Astrocyte (in vitro differentiated cells and primary cell): Measurements from ENCODE around the gene CCDC69. TPM values are rescaled to one million over a fixed set of nuclear protein-coding genes. Genes with fewer than 3 reads are reported as not detected.
"Not testable (repeated sequence)": the region's sequence is repeated elsewhere in the genome, so short reads cannot be mapped to it uniquely, and the experiment has no call there.

Experiments
- DNase-seq: peaks from one replicate; pipeline ENCODE4 v3.0.0-alpha.2; 2010; ENCODE audit warnings: low read depth
- FAIRE-seq: peaks from 2 replicates; lab custom pipeline; 2011; peaks lifted over from hg19 to GRCh38; lab: Jason Lieb, UNC
- H2AFZ ChIP-seq: 2 replicates; pipeline ENCODE4 v1.6.0; 2012; ENCODE audit warnings: low read depth, low read length, inconsistent platforms
- H3K27ac ChIP-seq: 2 replicates; pipeline ENCODE4 v1.5.1; 2011; ENCODE audit warnings: low read depth, low read length, inconsistent platforms
- H3K27me3 ChIP-seq: 2 replicates; pipeline ENCODE4 v1.6.0; 2011; ENCODE audit warnings: low read length, inconsistent platforms; ENCODE audit not compliant: insufficient read depth
- H3K36me3 ChIP-seq: 2 replicates; pipeline ENCODE4 v1.5.1; 2011; ENCODE audit warnings: low read length, inconsistent platforms; ENCODE audit not compliant: insufficient read depth
- H3K4me1 ChIP-seq: 2 replicates; pipeline ENCODE4 v1.5.1; 2011; ENCODE audit warnings: low read length, inconsistent platforms; ENCODE audit not compliant: insufficient read depth
- H3K4me2 ChIP-seq: 2 replicates; pipeline ENCODE4 v1.6.0; 2012; ENCODE audit warnings: low read length, inconsistent platforms
- H3K4me3 ChIP-seq: 2 replicates; pipeline ENCODE4 v1.5.1; 2011; ENCODE audit warnings: low read depth, mild to moderate bottlenecking, low read length, inconsistent platforms; ENCODE audit not compliant: insufficient read depth
- H3K79me2 ChIP-seq: 2 replicates; pipeline ENCODE4 v1.6.0; 2012; ENCODE audit warnings: mild to moderate bottlenecking, low read length, inconsistent platforms; ENCODE audit not compliant: insufficient read depth
- H3K9ac ChIP-seq: 2 replicates; pipeline ENCODE4 v1.6.0; 2012; ENCODE audit warnings: mild to moderate bottlenecking, low read length, inconsistent platforms
- H3K9me3 ChIP-seq: 2 replicates; pipeline ENCODE4 v1.5.1; 2012; ENCODE audit warnings: low read depth, mild to moderate bottlenecking, low read length, inconsistent platforms; ENCODE audit not compliant: insufficient read depth
- H4K20me1 ChIP-seq: 2 replicates; pipeline ENCODE4 v1.6.0; 2012; ENCODE audit warnings: low read length, inconsistent platforms; ENCODE audit not compliant: insufficient read depth
- H3K27ac Mint-ChIP-seq: one replicate; pipeline ENCODE4 v1.8.0; 2021; ENCODE audit warnings: mild to moderate bottlenecking, mixed read lengths; ENCODE audit not compliant: unreplicated experiment
- H3K27me3 Mint-ChIP-seq: one replicate; pipeline ENCODE4 v1.8.0; 2021; ENCODE audit warnings: low read depth, mixed read lengths; ENCODE audit not compliant: unreplicated experiment
- H3K36me3 Mint-ChIP-seq: one replicate; pipeline ENCODE4 v1.8.0; 2021; ENCODE audit warnings: low read depth, mixed read lengths; ENCODE audit not compliant: unreplicated experiment
- H3K4me1 Mint-ChIP-seq: one replicate; pipeline ENCODE4 v1.8.0; 2021; ENCODE audit warnings: low read depth, mixed read lengths; ENCODE audit not compliant: unreplicated experiment
- H3K4me3 Mint-ChIP-seq: one replicate; pipeline ENCODE4 v1.8.0; 2021; ENCODE audit warnings: mild to moderate bottlenecking, moderate library complexity, mixed read lengths; ENCODE audit not compliant: unreplicated experiment
- H3K9me3 Mint-ChIP-seq: one replicate; pipeline ENCODE4 v1.8.0; 2021; ENCODE audit warnings: mild to moderate bottlenecking, mixed read lengths; ENCODE audit not compliant: unreplicated experiment
- CTCF ChIP-seq: IDR thresholded peaks from 2 replicates; pipeline ENCODE4 v1.5.1; 2011; ENCODE audit warnings: low read depth, mild to moderate bottlenecking, inconsistent platforms, low read length, moderate library complexity; ENCODE audit not compliant: insufficient read depth
- EZH2 ChIP-seq: IDR thresholded peaks from 2 replicates; pipeline ENCODE4 v1.6.1; 2012; ENCODE audit warnings: mild to moderate bottlenecking, low read length, inconsistent platforms; ENCODE audit not compliant: insufficient read depth
- total RNA-seq: library from RNA; stranded (reverse); gene quantifications from 2 replicates; pipeline ENCODE4 v1.2.1, GENCODE V29; 2021

CCDC69 gene
- total RNA-seq, 1 donor from 2014 or later: 4.1 TPM

GRCh38 chr5:151240924-151241635 lies 17.2 kb upstream of the CCDC69 start:
- H3K27ac Mint-ChIP-seq: no peak overlapping the region
- Histone ChIP-seq H3K36me3 (no peaks in the 10 kb centered on the region), H2AFZ (no peak overlapping the region), H3K27me3 (peaks cover 4% of the 10 kb centered on the region), H3K79me2 (no peaks in the 10 kb centered on the region), H3K9me3 (no peaks in the 10 kb centered on the region), H3K27ac (no peak overlapping the region), H3K4me1 (no peaks in the 10 kb centered on the region), H3K9ac (no peak overlapping the region), H4K20me1 (no peaks in the 10 kb centered on the region), H3K4me3 (no peak overlapping the region), H3K4me2 (no peak overlapping the region)
- H3K9me3 Mint-ChIP-seq: peaks cover 3% of the 10 kb centered on the region
- no peak overlapping the region for H3K4me3 Mint-ChIP-seq
- H3K36me3 Mint-ChIP-seq: no peaks in the 10 kb centered on the region
- no peak for FAIRE-seq
- H3K4me1 Mint-ChIP-seq: no peaks in the 10 kb centered on the region
- peaks cover 17% of the 10 kb centered on the region for H3K27me3 Mint-ChIP-seq
- DNase-seq: no peak
- no peak for TF ChIP-seq CTCF
- no peak for TF ChIP-seq EZH2

- H3K27me3 ChIP-seq: not testable (repeated sequence)
These were observed 16.5 kb upstream of the CCDC69 start for GRCh38 chr5:151240268-151240835.

GRCh38 chr5:151239237-151239861 lies 15.5 kb upstream of the CCDC69 start:
- H3K27ac Mint-ChIP-seq: no peak overlapping the region
- Histone ChIP-seq H4K20me1 (no peaks in the 10 kb centered on the region), H3K27ac (no peak overlapping the region), H3K4me2 (no peak overlapping the region), H3K9me3 (no peaks in the 10 kb centered on the region), H3K9ac (no peak overlapping the region), H3K4me3 (no peak overlapping the region), H3K27me3 (peaks cover 6% of the 10 kb centered on the region), H3K79me2 (no peaks in the 10 kb centered on the region), H3K36me3 (no peaks in the 10 kb centered on the region), H3K4me1 (no peaks in the 10 kb centered on the region), H2AFZ (no peak overlapping the region)
- DNase-seq (no peak), FAIRE-seq (no peak)
- H3K4me1 Mint-ChIP-seq: no peaks in the 10 kb centered on the region
- no peaks in the 10 kb centered on the region for H3K36me3 Mint-ChIP-seq
- H3K27me3 Mint-ChIP-seq: peaks cover 16% of the 10 kb centered on the region
- TF ChIP-seq CTCF: peak; percentile 82
- TF ChIP-seq EZH2: no peak
- H3K9me3 Mint-ChIP-seq: no peaks in the 10 kb centered on the region
- H3K4me3 Mint-ChIP-seq: no peak overlapping the region

More at GRCh38 chr5:151240268-151240835, 16.5 kb upstream of the CCDC69 start:
- peaks cover 13% of the 10 kb centered on the region for H3K27me3 Mint-ChIP-seq
- not testable (repeated sequence) for H2AFZ ChIP-seq, H3K4me1 ChIP-seq, H3K9me3 Mint-ChIP-seq, H3K36me3 Mint-ChIP-seq, H3K79me2 ChIP-seq, H3K27ac Mint-ChIP-seq, H3K4me1 Mint-ChIP-seq, H3K27ac ChIP-seq, H4K20me1 ChIP-seq, H3K4me2 ChIP-seq, DNase-seq, H3K9ac ChIP-seq, H3K4me3 Mint-ChIP-seq, H3K36me3 ChIP-seq, H3K9me3 ChIP-seq, H3K4me3 ChIP-seq, FAIRE-seq
